Measurements from ENCODE around the gene BRIX1.

GRCh38 chr5:34897646-34898045 is 17.9 kb upstream of the BRIX1 start:
- TF ChIP-seq GATA2 (IDR thresholded peaks at IDR 0.05; ENCODE audit: low read depth, low read length) (no peak), GATA3 (IDR thresholded peaks at IDR 0.05; ENCODE audit: low read depth, low read length) (no peak)
